IPS-20b (cell line): ENCODE results near the gene CT47C1.

Experiments
- H3K27ac ChIP-seq: one replicate; pipeline ENCODE4 v1.5.1; 2013; ENCODE audit warnings: low read length
- H3K27me3 ChIP-seq: 2 replicates; pipeline ENCODE4 v1.6.1; 2013; ENCODE audit warnings: mild to moderate bottlenecking, low read length, inconsistent platforms; ENCODE audit not compliant: insufficient read depth
- H3K36me3 ChIP-seq: 2 replicates; pipeline ENCODE4 v1.6.1; 2013; ENCODE audit warnings: low read depth, mild to moderate bottlenecking, inconsistent platforms, low read length, moderate library complexity; ENCODE audit not compliant: insufficient read depth
- H3K4me1 ChIP-seq: 2 replicates; pipeline ENCODE4 v1.6.1; 2013; ENCODE audit warnings: mild to moderate bottlenecking, control low read depth, inconsistent platforms, low read length, moderate library complexity; ENCODE audit not compliant: insufficient read depth
- H3K4me3 ChIP-seq: 2 replicates; pipeline ENCODE4 v1.5.1; 2013; ENCODE audit warnings: mild to moderate bottlenecking, low read length, inconsistent platforms
- H3K9ac ChIP-seq: 2 replicates; pipeline ENCODE4 v1.6.1; 2013; ENCODE audit warnings: low read depth, mild to moderate bottlenecking, inconsistent platforms, low read length, moderate library complexity
- H3K9me3 ChIP-seq: 2 replicates; pipeline ENCODE4 v1.6.1; 2013; ENCODE audit warnings: mild to moderate bottlenecking, low read depth, low read length, inconsistent platforms; ENCODE audit not compliant: insufficient read depth

CT47C1 gene

GRCh38 chrX:119082278-119082677 is 9.5 kb downstream of the CT47C1 start:
- no peaks in the 10 kb centered on the region for H3K4me1 ChIP-seq
- H3K27me3 ChIP-seq = no peaks in the 10 kb centered on the region
- no peak overlapping the region for H3K4me3 ChIP-seq
- no peaks in the 10 kb centered on the region for H3K36me3 ChIP-seq
- H3K9me3 ChIP-seq = no peaks in the 10 kb centered on the region
- H3K9ac ChIP-seq = no peak overlapping the region
- H3K27ac ChIP-seq = no peak overlapping the region

DNA sequence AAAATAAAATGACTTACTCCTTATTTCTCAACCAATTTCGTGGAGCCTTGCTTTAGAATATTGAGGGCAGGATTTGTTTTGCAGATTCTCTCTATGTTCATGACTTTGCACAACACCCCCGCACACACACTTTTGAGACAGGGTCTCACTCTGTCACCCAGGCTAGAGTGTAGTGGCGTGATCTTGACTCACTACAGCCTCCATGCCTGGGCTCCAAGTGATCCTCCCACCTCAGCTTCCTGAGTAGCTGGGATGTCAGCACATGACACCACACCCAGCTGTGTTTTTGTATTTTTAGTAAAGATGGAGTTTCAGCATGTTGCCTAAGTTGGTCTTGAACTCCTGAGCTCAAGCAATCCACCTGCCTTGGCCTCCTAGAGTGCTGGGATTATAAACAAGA is 12.0 kb downstream of the CT47C1 start:
- Histone ChIP-seq H3K27ac (no peak overlapping the region), H3K36me3 (no peaks in the 10 kb centered on the region), H3K9me3 (no peaks in the 10 kb centered on the region), H3K4me3 (no peak overlapping the region), H3K9ac (no peak overlapping the region), H3K4me1 (no peaks in the 10 kb centered on the region), H3K27me3 (peaks cover 10% of the 10 kb centered on the region; the same call in 1 of the 2 replicates)

DNA sequence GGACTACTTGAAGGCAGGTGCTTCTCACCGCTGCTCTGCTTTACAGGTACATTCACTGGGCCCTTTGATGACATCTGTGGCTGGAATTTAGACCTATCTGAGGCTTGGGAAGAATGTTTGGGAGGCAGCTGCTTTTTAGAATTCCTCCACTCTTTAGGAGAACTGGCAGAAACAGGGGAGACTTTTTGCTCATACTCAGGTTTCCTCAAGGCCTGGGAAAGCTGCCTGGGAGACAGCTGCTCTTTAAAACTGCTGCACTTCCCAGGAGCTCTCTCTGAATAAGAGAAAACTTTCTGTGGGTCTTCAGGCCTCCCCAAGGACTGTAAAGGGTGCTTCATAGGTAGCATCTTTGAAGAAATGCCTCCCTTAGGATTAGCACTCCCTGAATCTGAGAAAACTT is 14.3 kb downstream of the CT47C1 start:
- no peaks in the 10 kb centered on the region; the same call in 1 of the 2 replicates for H3K4me1 ChIP-seq
- no peaks in the 10 kb centered on the region for H3K36me3 ChIP-seq
- no peak overlapping the region for H3K27ac ChIP-seq

GRCh38 chrX:119089619-119090018 is 16.8 kb downstream of the CT47C1 start:
- no peak overlapping the region for H3K27ac ChIP-seq
- no peaks in the 10 kb centered on the region; the same call in 1 of the 2 replicates for H3K4me1 ChIP-seq
- H3K9me3 ChIP-seq = no peaks in the 10 kb centered on the region
- peaks cover 10% of the 10 kb centered on the region; the same call in 1 of the 2 replicates for H3K27me3 ChIP-seq
- no peaks in the 10 kb centered on the region for H3K36me3 ChIP-seq
- no peak overlapping the region for H3K9ac ChIP-seq
- H3K4me3 ChIP-seq = no peak overlapping the region

More for the DNA sequence above, 14.3 kb downstream of the CT47C1 start:
- no peak overlapping the region for H3K9ac ChIP-seq
- no peaks in the 10 kb centered on the region for H3K9me3 ChIP-seq
- peaks cover 10% of the 10 kb centered on the region; the same call in 1 of the 2 replicates for H3K27me3 ChIP-seq
- H3K4me3 ChIP-seq = no peak overlapping the region

- Histone ChIP-seq H3K27ac (no peak overlapping the region), H3K9me3 (no peaks in the 10 kb centered on the region), H3K36me3 (no peaks in the 10 kb centered on the region), H3K4me1 (no peaks in the 10 kb centered on the region; the same call in 1 of the 2 replicates), H3K4me3 (no peak overlapping the region), H3K9ac (no peak overlapping the region), H3K27me3 (peaks cover 10% of the 10 kb centered on the region; the same call in 1 of the 2 replicates)
Measured at GRCh38 chrX:119090627-119091026, 17.8 kb downstream of the CT47C1 start.

DNA sequence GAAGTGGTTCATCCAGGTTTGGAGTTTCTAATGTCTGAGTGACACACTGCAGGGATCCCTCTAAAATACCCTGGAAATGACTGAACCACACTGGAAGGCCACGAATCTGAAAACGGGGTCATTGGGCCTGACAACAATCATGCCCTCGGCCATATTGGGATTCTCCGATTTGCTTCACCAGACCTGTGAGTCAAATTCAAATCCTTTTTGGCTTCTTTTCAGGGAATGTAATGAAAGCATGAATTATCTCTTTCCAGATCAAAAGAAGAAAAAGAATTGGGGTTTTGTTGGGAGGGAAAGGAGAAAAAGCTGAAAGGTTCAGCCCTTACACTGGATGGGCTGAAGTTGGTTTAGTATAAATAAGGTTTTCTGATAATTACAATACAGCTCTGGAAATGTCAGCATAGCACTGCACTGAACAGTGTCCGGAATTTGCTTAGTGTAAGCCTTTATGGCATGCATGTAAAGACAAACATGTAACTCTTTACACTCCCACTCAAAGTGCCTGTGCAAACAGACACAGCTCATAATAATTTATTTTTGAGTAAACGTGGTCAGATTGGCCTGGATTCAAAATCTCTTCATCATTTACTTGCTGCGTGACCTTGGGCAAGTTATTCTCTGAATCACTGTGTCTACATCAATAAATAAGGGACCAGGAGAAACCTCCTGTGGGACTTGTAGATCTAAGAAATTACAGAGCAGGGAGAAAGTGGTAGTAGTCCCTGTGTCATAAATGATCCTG is 21.4 kb downstream of the CT47C1 start:
- Histone ChIP-seq H3K4me1 (no peaks in the 10 kb centered on the region; the same call in 1 of the 2 replicates), H3K4me3 (no peak overlapping the region), H3K27me3 (peaks cover 4% of the 10 kb centered on the region; the same call in 1 of the 2 replicates), H3K9ac (no peak overlapping the region), H3K27ac (no peak overlapping the region), H3K36me3 (no peaks in the 10 kb centered on the region), H3K9me3 (no peaks in the 10 kb centered on the region)

DNA sequence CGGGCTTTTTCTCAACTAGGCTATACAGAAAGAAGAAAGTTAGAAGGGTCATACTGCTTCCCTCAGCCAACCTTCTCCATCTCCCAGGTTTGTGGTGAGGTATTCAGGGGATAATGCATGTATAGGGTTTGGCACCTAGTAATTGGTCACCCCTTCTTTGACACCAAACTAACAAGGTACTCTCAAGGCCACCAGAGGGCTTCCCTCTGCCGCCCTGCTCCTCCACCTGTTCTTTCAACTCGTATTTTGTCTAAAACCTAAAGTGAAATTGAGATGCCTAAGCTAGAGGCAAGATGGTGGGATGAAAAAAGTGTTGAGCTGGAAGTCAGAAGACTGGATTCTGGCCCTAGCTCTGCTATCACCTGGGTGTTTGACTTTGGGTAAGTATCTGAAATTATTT is 22.0 kb downstream of the CT47C1 start:
- Histone ChIP-seq H3K4me3 (no peak overlapping the region), H3K9me3 (no peaks in the 10 kb centered on the region), H3K4me1 (no peaks in the 10 kb centered on the region; the same call in 1 of the 2 replicates), H3K27me3 (no peaks in the 10 kb centered on the region; the same call in 1 of the 2 replicates), H3K27ac (no peak overlapping the region), H3K9ac (no peak overlapping the region), H3K36me3 (no peaks in the 10 kb centered on the region)

DNA sequence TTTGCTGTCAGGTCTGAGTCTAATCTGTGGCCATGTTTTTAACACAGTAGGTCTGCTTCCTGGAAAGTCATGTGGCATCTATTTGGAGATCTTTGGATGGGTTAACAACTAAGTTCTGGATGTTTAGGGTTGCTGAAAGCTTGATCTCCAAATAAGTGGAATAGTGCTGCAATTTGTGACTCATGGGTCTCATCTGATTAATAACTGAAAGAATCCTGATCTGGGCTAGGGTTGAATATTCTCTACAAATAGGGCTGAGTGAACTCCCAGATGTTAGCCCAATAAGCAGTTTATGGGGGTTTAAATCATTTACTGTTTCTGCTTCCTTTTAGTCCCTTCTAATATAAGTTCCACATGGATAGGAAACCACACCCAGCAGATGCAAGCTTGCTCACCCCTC is 23.1 kb downstream of the CT47C1 start:
- Histone ChIP-seq H3K9ac (no peak overlapping the region), H3K9me3 (no peaks in the 10 kb centered on the region), H3K4me3 (no peak overlapping the region), H3K4me1 (no peaks in the 10 kb centered on the region; the same call in 1 of the 2 replicates), H3K27me3 (no peaks in the 10 kb centered on the region; the same call in 1 of the 2 replicates), H3K27ac (no peak overlapping the region), H3K36me3 (no peaks in the 10 kb centered on the region)

GRCh38 chrX:119101168-119101567 is 28.4 kb downstream of the CT47C1 start:
- Histone ChIP-seq H3K4me3 (no peak overlapping the region), H3K4me1 (no peaks in the 10 kb centered on the region), H3K9me3 (no peaks in the 10 kb centered on the region), H3K9ac (no peak overlapping the region), H3K27ac (no peak overlapping the region), H3K27me3 (no peaks in the 10 kb centered on the region), H3K36me3 (no peaks in the 10 kb centered on the region)

- Histone ChIP-seq H3K27me3 (no peaks in the 10 kb centered on the region), H3K9ac (no peak overlapping the region), H3K4me1 (no peaks in the 10 kb centered on the region), H3K36me3 (no peaks in the 10 kb centered on the region), H3K9me3 (no peaks in the 10 kb centered on the region), H3K27ac (no peak overlapping the region), H3K4me3 (no peak overlapping the region)
Measured at GRCh38 chrX:119105826-119106225, 33.0 kb downstream of the CT47C1 start.

GRCh38 chrX:119107206-119107605 is 34.4 kb downstream of the CT47C1 start:
- no peaks in the 10 kb centered on the region for H3K27me3 ChIP-seq
- H3K4me3 ChIP-seq = no peak overlapping the region
- H3K4me1 ChIP-seq = no peaks in the 10 kb centered on the region
- no peak overlapping the region for H3K27ac ChIP-seq
- H3K9me3 ChIP-seq = no peaks in the 10 kb centered on the region
- no peaks in the 10 kb centered on the region for H3K36me3 ChIP-seq
- no peak overlapping the region for H3K9ac ChIP-seq

DNA sequence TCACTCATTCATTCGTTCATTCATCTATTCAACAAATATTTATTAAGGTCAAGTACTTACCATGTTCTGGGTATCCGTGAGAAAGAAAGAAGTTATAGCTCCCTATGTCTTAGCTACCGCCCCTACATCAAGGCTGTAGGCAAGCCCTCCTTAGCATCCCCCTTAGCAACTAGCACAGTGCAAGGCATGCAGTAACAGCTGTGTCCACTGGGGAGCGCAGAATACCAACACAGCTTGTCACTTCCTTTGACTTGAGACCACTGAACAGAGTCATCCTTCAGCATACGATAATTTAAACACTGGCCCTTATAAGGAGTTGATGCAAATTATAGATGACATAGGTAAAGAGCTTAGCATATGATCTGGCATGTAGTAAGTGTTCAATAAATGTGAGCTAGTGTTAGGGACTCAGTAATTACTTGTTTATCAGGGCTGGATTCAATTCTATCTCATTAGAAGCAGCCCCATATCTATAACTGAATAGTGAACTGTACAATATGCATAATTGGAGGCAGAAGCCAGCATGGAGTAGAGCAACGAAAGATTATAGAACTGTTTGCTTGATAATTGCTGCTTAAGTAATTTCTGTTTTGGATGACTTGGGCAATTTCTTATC is 46.1 kb downstream of the CT47C1 start:
- no peaks in the 10 kb centered on the region for H3K4me1 ChIP-seq
- H3K36me3 ChIP-seq = no peaks in the 10 kb centered on the region
- H3K9me3 ChIP-seq = no peaks in the 10 kb centered on the region
- no peak overlapping the region for H3K27ac ChIP-seq
- no peak overlapping the region for H3K4me3 ChIP-seq
- no peak overlapping the region for H3K9ac ChIP-seq
- H3K27me3 ChIP-seq = no peaks in the 10 kb centered on the region
